ENCODE results near the gene C11orf58.

The C11orf58 gene

GRCh38 chr11:16800382-16800781 lies 61.9 kb downstream of the C11orf58 start:
- Mint-ChIP-seq H3K4me1 (peaks cover 5% of the 10 kb centered on the region), H3K36me3 (peaks cover 67% of the 10 kb centered on the region), H3K27ac (no peak overlapping the region), H3K4me3 (no peak overlapping the region), H3K27me3 (no peaks in the 10 kb centered on the region), H3K9me3 (no peaks in the 10 kb centered on the region)
- no peak for ATAC-seq

DNA sequence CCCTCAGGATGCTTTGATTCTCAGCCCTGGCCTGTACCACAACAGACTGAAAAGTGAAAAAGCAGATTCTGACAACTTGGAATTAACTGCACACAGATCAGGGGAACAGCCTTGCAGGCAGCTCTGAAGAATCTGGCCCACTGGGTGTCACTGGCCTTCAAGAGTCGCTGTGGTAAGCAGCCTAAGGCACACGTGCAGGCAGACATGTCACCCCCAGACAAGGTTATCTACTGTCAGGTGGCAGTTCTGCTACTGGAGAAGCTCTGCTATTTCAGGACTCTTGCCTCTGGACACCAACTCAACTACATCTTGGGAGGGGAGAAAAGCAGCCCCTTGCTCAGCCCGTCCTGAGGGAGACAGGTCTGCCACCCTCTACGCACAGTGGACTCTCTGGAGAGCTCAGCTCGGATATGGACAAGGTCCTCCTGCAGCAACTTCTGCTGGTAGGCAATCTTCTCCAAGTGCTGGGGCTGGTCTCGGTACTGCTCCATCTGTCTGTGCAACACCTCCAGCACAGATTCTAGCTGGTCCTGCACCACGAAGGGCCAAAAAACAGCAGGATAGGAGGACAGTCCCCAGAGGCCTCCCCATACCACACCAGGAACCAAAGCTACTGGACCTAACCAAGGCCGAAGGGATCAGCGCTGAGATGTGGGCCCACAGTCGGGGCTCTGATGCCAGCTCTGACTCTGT lies 63.0 kb downstream of the C11orf58 start:
- Mint-ChIP-seq H3K27me3 (no peaks in the 10 kb centered on the region), H3K4me1 (peaks cover 5% of the 10 kb centered on the region), H3K4me3 (no peak overlapping the region), H3K27ac (no peak overlapping the region), H3K9me3 (no peaks in the 10 kb centered on the region), H3K36me3 (peaks cover 67% of the 10 kb centered on the region)
- ATAC-seq: no peak

DNA sequence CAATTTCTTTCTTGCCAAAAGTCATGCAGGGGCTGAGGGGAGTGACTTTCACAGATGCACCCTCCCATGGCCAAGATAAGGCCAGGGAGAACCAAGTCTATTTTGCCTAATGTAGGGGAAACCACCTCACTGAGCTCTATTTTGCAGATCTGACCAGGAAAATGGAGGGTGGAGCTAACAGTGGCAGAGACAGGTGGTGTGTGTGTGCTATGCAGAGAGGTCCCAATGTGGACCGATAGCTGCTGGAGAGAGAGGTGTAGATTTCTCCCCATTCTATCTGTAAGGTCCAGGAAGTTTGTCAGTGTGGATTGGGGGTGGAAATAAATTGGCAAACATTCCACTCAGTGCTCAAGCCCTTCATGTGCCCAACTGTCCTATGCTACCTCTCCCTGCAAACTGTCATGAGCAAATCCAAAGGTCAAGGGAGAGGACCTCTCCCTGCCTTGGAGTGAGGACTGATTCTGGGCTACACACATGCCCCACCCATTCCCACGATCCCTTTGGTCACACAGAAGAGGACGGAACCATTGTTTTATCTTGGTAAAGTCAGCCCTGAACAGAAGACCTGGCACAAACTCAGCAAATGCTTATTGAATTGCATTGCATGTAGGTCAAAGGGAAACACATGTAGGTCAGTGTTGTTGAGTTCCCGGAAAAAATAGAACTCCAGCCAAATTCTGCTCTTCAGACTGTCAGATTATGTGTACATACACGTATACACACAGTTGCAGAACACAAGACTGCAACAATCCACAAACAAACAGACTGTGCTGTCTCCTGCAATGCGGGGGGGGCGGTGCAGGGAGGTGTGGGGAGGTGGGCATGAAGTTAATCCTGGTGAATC lies 65.9 kb downstream of the C11orf58 start:
- no peak overlapping the region for H3K4me3 Mint-ChIP-seq
- H3K27me3 Mint-ChIP-seq: no peaks in the 10 kb centered on the region
- peaks cover 60% of the 10 kb centered on the region for H3K36me3 Mint-ChIP-seq
- no peak for ATAC-seq
- H3K9me3 Mint-ChIP-seq: no peaks in the 10 kb centered on the region
- H3K4me1 Mint-ChIP-seq: no peaks in the 10 kb centered on the region
- no peak overlapping the region for H3K27ac Mint-ChIP-seq

DNA sequence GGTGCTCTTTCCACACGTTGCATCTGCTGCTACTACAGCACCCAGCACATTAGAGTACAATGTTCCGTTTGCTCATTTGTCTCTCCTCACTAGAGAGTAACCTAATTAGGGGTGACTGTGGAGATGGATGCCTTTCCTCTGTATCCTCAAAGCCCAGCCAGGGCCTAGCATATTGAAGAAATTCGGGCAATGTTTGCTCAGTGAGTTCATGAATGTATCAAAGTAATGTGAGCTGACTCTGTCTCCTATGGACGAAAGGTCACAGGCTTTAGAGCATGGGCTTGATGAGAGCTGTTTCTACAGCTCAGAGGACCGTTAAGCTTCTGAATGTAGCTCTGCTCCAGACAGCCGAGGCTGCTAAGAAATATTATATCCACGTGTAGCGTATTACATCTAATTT lies 67.5 kb downstream of the C11orf58 start:
- H3K36me3 Mint-ChIP-seq: peaks cover 60% of the 10 kb centered on the region
- H3K27ac Mint-ChIP-seq: no peak overlapping the region
- H3K4me3 Mint-ChIP-seq: no peak overlapping the region
- H3K27me3 Mint-ChIP-seq: no peaks in the 10 kb centered on the region
- no peaks in the 10 kb centered on the region for H3K4me1 Mint-ChIP-seq
- H3K9me3 Mint-ChIP-seq: no peaks in the 10 kb centered on the region
- no peak for ATAC-seq

DNA sequence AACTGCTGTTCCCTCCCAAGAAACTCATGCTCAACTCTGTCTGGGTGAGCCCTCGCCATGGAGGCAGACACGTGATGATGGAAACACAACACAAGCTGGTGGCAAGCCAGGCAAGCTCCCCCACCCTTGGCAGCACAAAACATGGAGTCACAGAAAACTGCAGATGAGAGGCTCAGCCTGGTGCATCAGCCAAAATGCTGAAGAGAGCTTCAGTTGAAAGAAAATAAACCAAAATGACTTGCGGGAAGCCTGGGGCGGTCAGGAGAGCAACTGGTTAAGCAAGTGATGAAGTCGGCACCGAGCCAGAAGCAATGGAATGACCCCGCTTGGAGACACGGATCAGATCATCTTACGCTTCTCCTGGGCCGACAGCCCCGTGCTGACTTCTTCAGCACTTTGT lies 68.3 kb downstream of the C11orf58 start:
- ATAC-seq: no peak
- Mint-ChIP-seq H3K36me3 (peaks cover 60% of the 10 kb centered on the region), H3K27ac (no peak overlapping the region), H3K9me3 (no peaks in the 10 kb centered on the region), H3K27me3 (no peaks in the 10 kb centered on the region), H3K4me3 (no peak overlapping the region), H3K4me1 (no peaks in the 10 kb centered on the region)

- no peaks in the 10 kb centered on the region for H3K4me1 Mint-ChIP-seq
Observed at GRCh38 chr11:16807306-16807705, 68.9 kb downstream of the C11orf58 start.

More at GRCh38 chr11:16807306-16807705, 68.9 kb downstream of the C11orf58 start:
- Mint-ChIP-seq H3K4me3 (no peak overlapping the region), H3K9me3 (no peaks in the 10 kb centered on the region), H3K27ac (no peak overlapping the region), H3K27me3 (no peaks in the 10 kb centered on the region), H3K36me3 (peaks cover 60% of the 10 kb centered on the region)
- no peak for ATAC-seq
